ENCODE results near the gene PITPNM2.

The PITPNM2 gene

DNA sequence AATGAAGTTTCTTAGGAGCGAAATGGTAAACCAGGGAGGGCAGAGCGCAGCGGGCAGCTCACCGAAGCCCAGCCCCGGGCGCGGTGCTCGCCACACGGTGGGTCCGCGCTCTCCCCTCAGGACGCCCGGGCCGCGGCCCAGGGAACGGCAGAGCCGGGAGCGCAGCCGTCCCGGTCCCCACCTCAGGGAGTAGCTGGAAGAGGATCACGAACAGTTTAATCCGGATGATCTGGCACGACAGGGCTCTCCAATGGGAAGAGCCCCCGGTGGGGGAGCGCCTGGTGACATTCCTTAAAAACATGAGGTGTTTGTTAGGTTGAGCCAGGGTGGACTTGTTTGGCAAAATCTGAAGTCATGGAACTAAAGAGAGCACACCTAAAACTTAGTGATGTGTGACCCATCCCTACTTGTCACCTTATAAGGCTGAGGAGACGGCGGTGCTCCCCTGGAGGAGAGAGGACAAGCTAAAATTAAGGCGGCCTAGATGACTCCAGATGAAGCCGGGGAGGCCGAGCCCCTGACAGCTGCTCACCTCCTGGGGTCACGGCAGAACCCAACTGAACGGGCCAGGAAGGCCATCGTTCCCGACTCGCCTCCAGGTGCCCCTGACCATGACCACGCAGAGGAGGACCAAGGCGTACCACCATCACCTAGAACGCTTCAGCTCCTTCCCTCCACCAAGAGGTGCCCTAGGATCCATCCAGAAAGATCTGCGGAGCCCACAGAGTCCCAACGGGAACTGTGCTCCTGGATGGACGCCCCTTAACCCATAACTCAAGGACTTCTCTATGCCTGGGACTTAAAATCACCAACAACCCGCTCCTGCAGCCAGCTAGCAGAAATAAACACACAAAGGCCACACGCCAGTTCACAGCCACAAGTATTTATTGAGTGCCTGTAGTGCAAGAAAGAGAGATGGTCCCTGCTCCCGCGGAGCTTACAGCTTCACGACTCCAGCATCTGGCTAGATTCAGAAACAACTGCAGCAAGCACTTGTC lies 866 bp upstream of the PITPNM2 start:
- Histone ChIP-seq H3K27ac (ENCODE audit: poor library complexity, severe bottlenecking) (peak overlapping the region; percentile 19), H3K9me3 (ENCODE audit: severe bottlenecking) (no peaks in the 10 kb centered on the region), H3K27me3 (ENCODE audit: insufficient read depth, poor library complexity, severe bottlenecking) (no peaks in the 10 kb centered on the region), H3K4me3 (ENCODE audit: severe bottlenecking) (peak overlapping the region; percentile 100), H3K4me1 (ENCODE audit: insufficient read depth, poor library complexity, severe bottlenecking) (peaks cover 3% of the 10 kb centered on the region), H3K36me3 (ENCODE audit: low read depth) (peaks cover 8% of the 10 kb centered on the region)
- TF ChIP-seq, protein P1, sequence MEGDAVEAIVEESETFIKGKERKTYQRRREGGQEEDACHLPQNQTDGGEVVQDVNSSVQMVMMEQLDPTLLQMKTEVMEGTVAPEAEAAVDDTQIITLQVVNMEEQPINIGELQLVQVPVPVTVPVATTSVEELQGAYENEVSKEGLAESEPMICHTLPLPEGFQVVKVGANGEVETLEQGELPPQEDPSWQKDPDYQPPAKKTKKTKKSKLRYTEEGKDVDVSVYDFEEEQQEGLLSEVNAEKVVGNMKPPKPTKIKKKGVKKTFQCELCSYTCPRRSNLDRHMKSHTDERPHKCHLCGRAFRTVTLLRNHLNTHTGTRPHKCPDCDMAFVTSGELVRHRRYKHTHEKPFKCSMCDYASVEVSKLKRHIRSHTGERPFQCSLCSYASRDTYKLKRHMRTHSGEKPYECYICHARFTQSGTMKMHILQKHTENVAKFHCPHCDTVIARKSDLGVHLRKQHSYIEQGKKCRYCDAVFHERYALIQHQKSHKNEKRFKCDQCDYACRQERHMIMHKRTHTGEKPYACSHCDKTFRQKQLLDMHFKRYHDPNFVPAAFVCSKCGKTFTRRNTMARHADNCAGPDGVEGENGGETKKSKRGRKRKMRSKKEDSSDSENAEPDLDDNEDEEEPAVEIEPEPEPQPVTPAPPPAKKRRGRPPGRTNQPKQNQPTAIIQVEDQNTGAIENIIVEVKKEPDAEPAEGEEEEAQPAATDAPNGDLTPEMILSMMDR (IDR thresholded peaks at IDR 0.05; ENCODE audit: poor library complexity, severe bottlenecking) = no peak
- ATAC-seq (ENCODE audit: low read depth) (peak; percentile 35), DNase-seq (ENCODE audit: low spot score) (no peak)

DNA sequence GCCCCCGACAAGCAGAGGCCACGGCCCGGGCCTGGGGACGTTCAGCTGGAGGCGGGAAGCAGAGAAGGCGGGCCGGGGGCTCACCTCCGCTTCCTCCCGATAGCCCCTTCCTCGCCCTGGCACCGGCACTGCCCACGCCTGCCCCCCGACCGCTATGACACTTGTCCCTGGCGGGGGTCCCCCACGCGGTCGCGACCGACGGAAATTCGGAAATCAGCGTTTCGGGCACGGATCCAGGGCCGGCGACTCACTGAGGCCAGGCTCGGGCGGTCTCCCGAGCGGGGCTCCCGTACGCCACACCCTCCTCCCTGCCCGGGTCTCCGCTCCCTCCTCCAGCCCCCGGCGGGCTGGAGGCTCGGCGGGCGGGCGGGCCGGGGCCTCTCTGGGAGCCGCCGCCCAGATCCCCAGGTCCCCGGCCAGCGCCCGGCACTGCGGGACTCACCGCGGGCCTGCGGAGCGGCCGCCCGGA lies 581 bp downstream of the PITPNM2 start:
- H3K4me3 ChIP-seq (ENCODE audit: severe bottlenecking) = peak overlapping the region; percentile 100
- DNase-seq (ENCODE audit: low spot score) (no peak), ATAC-seq (ENCODE audit: low read depth) (no peak; the same call in none of the 3 replicates)
- peak overlapping the region; percentile 19 for H3K27ac ChIP-seq (ENCODE audit: poor library complexity, severe bottlenecking)
- TF ChIP-seq, protein P1 (IDR thresholded peaks at IDR 0.05; ENCODE audit: poor library complexity, severe bottlenecking) = no peak
- H3K36me3 ChIP-seq (ENCODE audit: low read depth) = no peaks in the 10 kb centered on the region
- H3K27me3 ChIP-seq (ENCODE audit: insufficient read depth, poor library complexity, severe bottlenecking) = no peaks in the 10 kb centered on the region
- H3K9me3 ChIP-seq (ENCODE audit: severe bottlenecking) = no peaks in the 10 kb centered on the region
- H3K4me1 ChIP-seq (ENCODE audit: insufficient read depth, poor library complexity, severe bottlenecking) = peaks cover 3% of the 10 kb centered on the region

DNA sequence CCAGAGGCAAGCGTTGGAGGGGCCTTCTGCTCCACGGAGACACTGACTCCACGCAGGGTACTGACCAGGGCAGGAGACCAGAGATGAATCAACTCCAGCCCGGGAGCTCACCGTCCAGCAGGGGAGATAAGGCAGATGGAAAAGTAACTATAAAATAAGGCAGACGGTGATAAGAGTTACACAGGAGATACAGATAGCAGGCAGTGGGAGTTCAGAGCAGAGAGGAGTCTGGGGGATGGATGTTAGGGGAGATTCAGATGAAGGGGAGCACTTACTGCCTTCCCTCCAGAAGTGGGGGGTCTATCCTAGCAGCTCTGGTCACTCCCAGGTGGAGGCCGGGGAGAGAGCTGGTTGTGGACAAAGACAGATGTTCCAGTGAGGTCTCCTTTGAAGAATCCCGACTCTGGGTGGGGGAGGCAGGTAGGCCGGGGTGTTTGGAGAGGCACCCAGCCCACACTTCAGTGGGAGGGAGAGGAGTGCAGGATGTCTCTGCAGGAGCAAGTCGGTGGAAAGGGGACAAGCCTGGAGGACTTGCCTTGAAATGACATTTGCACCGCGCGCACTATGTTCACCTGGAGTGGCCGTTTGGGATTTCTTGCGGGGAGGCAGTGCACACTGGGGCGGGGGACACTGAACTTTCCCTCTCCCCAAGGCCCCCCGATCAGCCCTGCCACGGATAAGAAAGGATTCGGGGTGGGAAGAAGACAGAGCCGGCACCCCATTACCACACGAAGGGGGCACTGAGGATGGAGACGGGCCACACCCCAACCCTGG lies 1.2 kb downstream of the PITPNM2 start:
- H3K4me1 ChIP-seq (ENCODE audit: insufficient read depth, poor library complexity, severe bottlenecking) = peaks cover 3% of the 10 kb centered on the region
- H3K36me3 ChIP-seq (ENCODE audit: low read depth) = no peaks in the 10 kb centered on the region
- ATAC-seq (ENCODE audit: low read depth) (no peak), DNase-seq (ENCODE audit: low spot score) (no peak)
- H3K27me3 ChIP-seq (ENCODE audit: insufficient read depth, poor library complexity, severe bottlenecking) = no peaks in the 10 kb centered on the region
- no peaks in the 10 kb centered on the region for H3K9me3 ChIP-seq (ENCODE audit: severe bottlenecking)
- peak overlapping the region; percentile 100 for H3K4me3 ChIP-seq (ENCODE audit: severe bottlenecking)
- TF ChIP-seq, protein P1 (IDR thresholded peaks at IDR 0.05; ENCODE audit: poor library complexity, severe bottlenecking) = no peak
- no peak overlapping the region for H3K27ac ChIP-seq (ENCODE audit: poor library complexity, severe bottlenecking)

DNA sequence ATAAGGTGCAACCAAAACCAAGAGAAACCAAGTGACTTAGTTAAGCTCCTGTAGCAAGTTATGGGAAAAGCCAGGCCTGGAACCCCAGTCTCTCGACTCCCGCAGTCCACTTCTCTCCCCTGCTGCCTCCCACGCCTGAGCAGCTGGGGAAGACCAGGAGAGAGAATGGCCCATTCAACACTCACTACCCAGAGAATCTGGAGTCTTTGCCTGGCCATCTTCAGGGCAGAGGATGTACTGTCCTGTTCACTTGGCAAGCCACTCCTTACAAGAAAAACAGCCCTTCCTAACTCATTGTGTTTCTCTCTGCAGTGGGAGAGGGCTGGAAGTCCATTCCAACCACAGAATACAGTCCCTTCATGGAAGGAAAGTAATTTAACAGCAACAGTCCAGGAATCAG lies 1.8 kb downstream of the PITPNM2 start:
- H3K4me3 ChIP-seq (ENCODE audit: severe bottlenecking) = no peak overlapping the region
- ATAC-seq (ENCODE audit: low read depth) = no peak
- no peak overlapping the region for H3K27ac ChIP-seq (ENCODE audit: poor library complexity, severe bottlenecking)
- H3K36me3 ChIP-seq (ENCODE audit: low read depth) = no peaks in the 10 kb centered on the region
- TF ChIP-seq, protein P1 (IDR thresholded peaks at IDR 0.05; ENCODE audit: poor library complexity, severe bottlenecking) = no peak
- DNase-seq (ENCODE audit: low spot score) = no peak
- H3K9me3 ChIP-seq (ENCODE audit: severe bottlenecking) = no peaks in the 10 kb centered on the region
- H3K27me3 ChIP-seq (ENCODE audit: insufficient read depth, poor library complexity, severe bottlenecking) = no peaks in the 10 kb centered on the region
- H3K4me1 ChIP-seq (ENCODE audit: insufficient read depth, poor library complexity, severe bottlenecking) = peaks cover 3% of the 10 kb centered on the region
